Panc1 (cell line): Measurements from ENCODE around the gene PIGU.

ENCODE experiments used
- POLR2AphosphoS5 ChIP-seq: IDR thresholded peaks from 2 replicates; pipeline ENCODE4 v1.6.1; 2012; ENCODE audit warnings: mild to moderate bottlenecking, low read depth, low read length, moderate library complexity
- SIN3A ChIP-seq: IDR thresholded peaks from 2 replicates; pipeline ENCODE4 v1.6.1; 2012; ENCODE audit warnings: low read depth, mild to moderate bottlenecking, low read length, moderate library complexity, borderline replicate concordance; ENCODE audit not compliant: insufficient read depth
- TCF7L2 ChIP-seq: IDR thresholded peaks from 2 replicates; pipeline ENCODE4 v1.6.1; 2011; ENCODE audit warnings: mild to moderate bottlenecking, low read depth, low read length, inconsistent platforms
- TF ChIP-seq, protein P1 (sequence below): fragments of 450-650 bp; IDR thresholded peaks from 2 replicates; pipeline ENCODE4 v1.5.1; 2017; ENCODE audit warnings: mild to moderate bottlenecking
- TF ChIP-seq, protein P2 (sequence below), 2 experiments: IDR thresholded peaks; 2 replicates each; pipeline ENCODE4 v1.6.1; 2011 to 2012; ENCODE audit warnings: low read depth in 2 of 2, control low read depth in 1 of 2, low read length in 1 of 2, mild to moderate bottlenecking in 1 of 2, moderate library complexity in 1 of 2; ENCODE audit not compliant: insufficient read depth in 1 of 2

DNA sequence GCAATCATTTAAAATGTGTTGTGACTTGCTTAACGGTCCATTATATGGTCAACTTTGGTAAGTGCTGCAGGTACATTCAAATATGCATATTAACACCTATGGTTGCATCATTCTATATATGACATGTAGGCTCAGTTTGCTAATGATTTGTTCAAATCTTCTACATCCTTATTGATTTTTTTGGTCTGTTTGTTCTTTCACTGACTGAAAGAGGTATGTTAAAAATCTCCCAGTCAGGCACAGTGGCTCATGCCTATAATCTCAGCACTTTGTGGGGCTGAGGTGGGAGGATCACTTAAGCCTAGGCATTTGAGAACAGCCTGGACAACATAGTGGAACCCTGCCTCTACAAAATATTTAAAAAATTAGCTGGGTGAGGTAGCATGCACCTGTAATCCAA, 29.2 kb downstream of the PIGU start:
- TF ChIP-seq POLR2AphosphoS5 (no peak), TCF7L2 (no peak), SIN3A (no peak)
- TF ChIP-seq, protein P1, sequence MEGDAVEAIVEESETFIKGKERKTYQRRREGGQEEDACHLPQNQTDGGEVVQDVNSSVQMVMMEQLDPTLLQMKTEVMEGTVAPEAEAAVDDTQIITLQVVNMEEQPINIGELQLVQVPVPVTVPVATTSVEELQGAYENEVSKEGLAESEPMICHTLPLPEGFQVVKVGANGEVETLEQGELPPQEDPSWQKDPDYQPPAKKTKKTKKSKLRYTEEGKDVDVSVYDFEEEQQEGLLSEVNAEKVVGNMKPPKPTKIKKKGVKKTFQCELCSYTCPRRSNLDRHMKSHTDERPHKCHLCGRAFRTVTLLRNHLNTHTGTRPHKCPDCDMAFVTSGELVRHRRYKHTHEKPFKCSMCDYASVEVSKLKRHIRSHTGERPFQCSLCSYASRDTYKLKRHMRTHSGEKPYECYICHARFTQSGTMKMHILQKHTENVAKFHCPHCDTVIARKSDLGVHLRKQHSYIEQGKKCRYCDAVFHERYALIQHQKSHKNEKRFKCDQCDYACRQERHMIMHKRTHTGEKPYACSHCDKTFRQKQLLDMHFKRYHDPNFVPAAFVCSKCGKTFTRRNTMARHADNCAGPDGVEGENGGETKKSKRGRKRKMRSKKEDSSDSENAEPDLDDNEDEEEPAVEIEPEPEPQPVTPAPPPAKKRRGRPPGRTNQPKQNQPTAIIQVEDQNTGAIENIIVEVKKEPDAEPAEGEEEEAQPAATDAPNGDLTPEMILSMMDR, result no peak
- TF ChIP-seq, protein P2, sequence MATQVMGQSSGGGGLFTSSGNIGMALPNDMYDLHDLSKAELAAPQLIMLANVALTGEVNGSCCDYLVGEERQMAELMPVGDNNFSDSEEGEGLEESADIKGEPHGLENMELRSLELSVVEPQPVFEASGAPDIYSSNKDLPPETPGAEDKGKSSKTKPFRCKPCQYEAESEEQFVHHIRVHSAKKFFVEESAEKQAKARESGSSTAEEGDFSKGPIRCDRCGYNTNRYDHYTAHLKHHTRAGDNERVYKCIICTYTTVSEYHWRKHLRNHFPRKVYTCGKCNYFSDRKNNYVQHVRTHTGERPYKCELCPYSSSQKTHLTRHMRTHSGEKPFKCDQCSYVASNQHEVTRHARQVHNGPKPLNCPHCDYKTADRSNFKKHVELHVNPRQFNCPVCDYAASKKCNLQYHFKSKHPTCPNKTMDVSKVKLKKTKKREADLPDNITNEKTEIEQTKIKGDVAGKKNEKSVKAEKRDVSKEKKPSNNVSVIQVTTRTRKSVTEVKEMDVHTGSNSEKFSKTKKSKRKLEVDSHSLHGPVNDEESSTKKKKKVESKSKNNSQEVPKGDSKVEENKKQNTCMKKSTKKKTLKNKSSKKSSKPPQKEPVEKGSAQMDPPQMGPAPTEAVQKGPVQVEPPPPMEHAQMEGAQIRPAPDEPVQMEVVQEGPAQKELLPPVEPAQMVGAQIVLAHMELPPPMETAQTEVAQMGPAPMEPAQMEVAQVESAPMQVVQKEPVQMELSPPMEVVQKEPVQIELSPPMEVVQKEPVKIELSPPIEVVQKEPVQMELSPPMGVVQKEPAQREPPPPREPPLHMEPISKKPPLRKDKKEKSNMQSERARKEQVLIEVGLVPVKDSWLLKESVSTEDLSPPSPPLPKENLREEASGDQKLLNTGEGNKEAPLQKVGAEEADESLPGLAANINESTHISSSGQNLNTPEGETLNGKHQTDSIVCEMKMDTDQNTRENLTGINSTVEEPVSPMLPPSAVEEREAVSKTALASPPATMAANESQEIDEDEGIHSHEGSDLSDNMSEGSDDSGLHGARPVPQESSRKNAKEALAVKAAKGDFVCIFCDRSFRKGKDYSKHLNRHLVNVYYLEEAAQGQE (IDR thresholded peaks at IDR 0.05; ENCODE audit: insufficient read depth in 1 of 2, low read depth in 2 of 2, low read length in 1 of 2), result no peak
